HEK293 (cell line): ENCODE data around the gene ITPR2.
A peak's percentile ranks its signal among the peaks of the same experiment; 100 is the strongest.

Experiments used
- CTCF ChIA-PET: fragments of 350-600 bp; formaldehyde crosslinking; extraction: SDS; loops from one replicate; lab custom pipeline; 2021; ENCODE audit warnings: antibody characterized with exemption; lab: Yijun Ruan, JAX
- POLR2A ChIA-PET: fragments of 300-600 bp; formaldehyde crosslinking; extraction: SDS; loops from one replicate; lab custom pipeline; 2020; ENCODE audit warnings: antibody characterized with exemption, inconsistent platforms; lab: Yijun Ruan, JAX
- H3K27ac ChIP-seq: fragments of 200-500 bp; sonication (Bioruptor generic); 2 replicates; pipeline ENCODE4 v1.5.1; 2014; ENCODE audit warnings: low read depth, low read length, control low read depth, inconsistent platforms; ENCODE audit errors: extremely low read depth
- H3K36me3 ChIP-seq, 2 experiments: fragments of 200-500 bp in 1 of 2; sonication (Bioruptor generic) in 1 of 2; 1 replicate in 1 of 2; 2 replicates in 1 of 2; pipeline ENCODE4 v1.5.1; 2014 to 2017; ENCODE audit warnings: inconsistent platforms in 2 of 2, low read length in 2 of 2; ENCODE audit not compliant: control insufficient read depth in 2 of 2, insufficient read depth in 1 of 2
- H3K4me1 ChIP-seq: fragments of 200-500 bp; sonication (Bioruptor generic); 2 replicates; pipeline ENCODE4 v1.5.1; 2014; ENCODE audit warnings: mild to moderate bottlenecking, low read length, inconsistent platforms; ENCODE audit not compliant: control insufficient read depth, insufficient read depth
- H3K4me3 ChIP-seq: 2 replicates; pipeline ENCODE4 v1.5.1; 2011; ENCODE audit warnings: low read depth, mild to moderate bottlenecking, control low read depth, low read length, moderate library complexity
- H3K9me3 ChIP-seq: fragments of 200-500 bp; sonication (Bioruptor generic); 2 replicates; pipeline ENCODE4 v1.5.1; 2014; ENCODE audit warnings: low read depth, low read length, inconsistent platforms; ENCODE audit not compliant: control insufficient read depth, insufficient read depth
- EGR2 ChIP-seq: fragments of 450-650 bp; formaldehyde crosslinking; IDR thresholded peaks from 2 replicates; pipeline ENCODE4 v1.5.1; 2016; ENCODE audit warnings: low read depth, missing biosample characterization, missing genetic modification characterization
- GLI4 ChIP-seq: fragments of 450-650 bp; formaldehyde crosslinking; IDR thresholded peaks from 2 replicates; pipeline ENCODE4 v1.5.1; 2016; ENCODE audit warnings: missing biosample characterization, missing genetic modification characterization
- KLF16 ChIP-seq: fragments of 450-650 bp; formaldehyde crosslinking; IDR thresholded peaks from 2 replicates; pipeline ENCODE4 v1.5.1; 2017; ENCODE audit warnings: missing biosample characterization, missing genetic modification characterization
- SALL2 ChIP-seq: fragments of 450-650 bp; formaldehyde crosslinking; IDR thresholded peaks from 2 replicates; pipeline ENCODE4 v1.5.0; 2017; ENCODE audit warnings: missing biosample characterization, mild to moderate bottlenecking, missing genetic modification characterization, borderline replicate concordance
- SCRT1 ChIP-seq: fragments of 450-650 bp; formaldehyde crosslinking; IDR thresholded peaks from 2 replicates; pipeline ENCODE4 v1.5.1; 2016; ENCODE audit warnings: missing biosample characterization, missing genetic modification characterization, borderline replicate concordance
- SCRT2 ChIP-seq: fragments of 450-650 bp; formaldehyde crosslinking; IDR thresholded peaks from 2 replicates; pipeline ENCODE4 v1.5.1; 2016; ENCODE audit warnings: missing biosample characterization, missing genetic modification characterization
- ZBTB21 ChIP-seq: fragments of 450-650 bp; formaldehyde crosslinking; IDR thresholded peaks from 2 replicates; pipeline ENCODE4 v1.5.1; 2017; ENCODE audit warnings: missing biosample characterization, missing genetic modification characterization
- ZNF132 ChIP-seq: fragments of 450-650 bp; formaldehyde crosslinking; IDR thresholded peaks from 2 replicates; pipeline ENCODE4 v1.5.1; 2017; ENCODE audit warnings: missing biosample characterization, missing genetic modification characterization, borderline replicate concordance
- ZNF169 ChIP-seq: fragments of 450-650 bp; formaldehyde crosslinking; IDR thresholded peaks from 2 replicates; pipeline ENCODE4 v1.5.1; 2016; ENCODE audit warnings: missing biosample characterization, missing genetic modification characterization
- ZNF2 ChIP-seq: fragments of 450-650 bp; formaldehyde crosslinking; IDR thresholded peaks from 2 replicates; pipeline ENCODE4 v1.5.1; 2016; ENCODE audit warnings: missing biosample characterization, missing genetic modification characterization
- ZNF223 ChIP-seq: fragments of 450-650 bp; formaldehyde crosslinking; IDR thresholded peaks from 2 replicates; pipeline ENCODE4 v1.5.1; 2016; ENCODE audit warnings: missing biosample characterization, missing genetic modification characterization
- ZNF335 ChIP-seq: fragments of 450-650 bp; formaldehyde crosslinking; conservative IDR thresholded peaks from 2 replicates; pipeline ENCODE4 v1.5.1; 2016; ENCODE audit warnings: missing biosample characterization, missing genetic modification characterization
- ZNF664 ChIP-seq: fragments of 450-650 bp; formaldehyde crosslinking; IDR thresholded peaks from 2 replicates; pipeline ENCODE4 v1.5.1; 2016; ENCODE audit warnings: missing biosample characterization, missing genetic modification characterization
- ZNF747 ChIP-seq: fragments of 450-650 bp; formaldehyde crosslinking; IDR thresholded peaks from 2 replicates; pipeline ENCODE4 v1.5.1; 2016; ENCODE audit warnings: missing biosample characterization, missing genetic modification characterization
- ZNF830 ChIP-seq: fragments of 450-650 bp; IDR thresholded peaks from 2 replicates; pipeline ENCODE4 v1.5.0; 2018; ENCODE audit warnings: missing biosample characterization, missing genetic modification characterization, low read depth, mild to moderate bottlenecking, moderate library complexity
- TF ChIP-seq, protein P1 (sequence below): fragments of 450-650 bp; formaldehyde crosslinking; conservative IDR thresholded peaks from 2 replicates; pipeline ENCODE4 v1.5.1; 2016; ENCODE audit warnings: low read depth, missing biosample characterization, missing genetic modification characterization
- TF ChIP-seq, protein P2 (sequence below): fragments of 450-650 bp; formaldehyde crosslinking; IDR thresholded peaks from 2 replicates; pipeline ENCODE4 v1.5.1; 2016; ENCODE audit warnings: missing biosample characterization, missing genetic modification characterization
- TF ChIP-seq, protein P3 (sequence below): fragments of 450-650 bp; formaldehyde crosslinking; IDR thresholded peaks from 2 replicates; pipeline ENCODE4 v1.5.1; 2016; ENCODE audit warnings: missing biosample characterization, missing genetic modification characterization

The ITPR2 gene

DNA sequence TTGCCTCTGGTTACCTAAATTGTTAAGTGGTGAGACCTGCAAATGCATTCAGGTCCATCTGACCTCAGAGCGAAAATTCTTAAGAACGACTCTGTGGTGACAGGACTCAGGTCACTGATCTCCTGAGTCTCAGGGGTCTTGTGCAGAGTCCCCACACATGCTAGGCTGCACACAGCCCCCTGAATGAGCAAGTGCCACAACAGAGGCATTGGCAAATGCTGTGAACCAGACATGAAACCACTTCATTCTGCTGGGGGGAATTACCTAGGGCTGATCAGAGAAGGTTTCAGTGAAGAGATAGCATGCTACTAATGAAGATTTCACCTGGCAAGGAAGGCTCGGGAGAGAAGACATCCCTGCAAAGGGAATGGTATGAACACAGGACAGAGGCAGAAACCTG is 281.6 kb downstream of the ITPR2 start (continued):
- TF ChIP-seq, protein P1, sequence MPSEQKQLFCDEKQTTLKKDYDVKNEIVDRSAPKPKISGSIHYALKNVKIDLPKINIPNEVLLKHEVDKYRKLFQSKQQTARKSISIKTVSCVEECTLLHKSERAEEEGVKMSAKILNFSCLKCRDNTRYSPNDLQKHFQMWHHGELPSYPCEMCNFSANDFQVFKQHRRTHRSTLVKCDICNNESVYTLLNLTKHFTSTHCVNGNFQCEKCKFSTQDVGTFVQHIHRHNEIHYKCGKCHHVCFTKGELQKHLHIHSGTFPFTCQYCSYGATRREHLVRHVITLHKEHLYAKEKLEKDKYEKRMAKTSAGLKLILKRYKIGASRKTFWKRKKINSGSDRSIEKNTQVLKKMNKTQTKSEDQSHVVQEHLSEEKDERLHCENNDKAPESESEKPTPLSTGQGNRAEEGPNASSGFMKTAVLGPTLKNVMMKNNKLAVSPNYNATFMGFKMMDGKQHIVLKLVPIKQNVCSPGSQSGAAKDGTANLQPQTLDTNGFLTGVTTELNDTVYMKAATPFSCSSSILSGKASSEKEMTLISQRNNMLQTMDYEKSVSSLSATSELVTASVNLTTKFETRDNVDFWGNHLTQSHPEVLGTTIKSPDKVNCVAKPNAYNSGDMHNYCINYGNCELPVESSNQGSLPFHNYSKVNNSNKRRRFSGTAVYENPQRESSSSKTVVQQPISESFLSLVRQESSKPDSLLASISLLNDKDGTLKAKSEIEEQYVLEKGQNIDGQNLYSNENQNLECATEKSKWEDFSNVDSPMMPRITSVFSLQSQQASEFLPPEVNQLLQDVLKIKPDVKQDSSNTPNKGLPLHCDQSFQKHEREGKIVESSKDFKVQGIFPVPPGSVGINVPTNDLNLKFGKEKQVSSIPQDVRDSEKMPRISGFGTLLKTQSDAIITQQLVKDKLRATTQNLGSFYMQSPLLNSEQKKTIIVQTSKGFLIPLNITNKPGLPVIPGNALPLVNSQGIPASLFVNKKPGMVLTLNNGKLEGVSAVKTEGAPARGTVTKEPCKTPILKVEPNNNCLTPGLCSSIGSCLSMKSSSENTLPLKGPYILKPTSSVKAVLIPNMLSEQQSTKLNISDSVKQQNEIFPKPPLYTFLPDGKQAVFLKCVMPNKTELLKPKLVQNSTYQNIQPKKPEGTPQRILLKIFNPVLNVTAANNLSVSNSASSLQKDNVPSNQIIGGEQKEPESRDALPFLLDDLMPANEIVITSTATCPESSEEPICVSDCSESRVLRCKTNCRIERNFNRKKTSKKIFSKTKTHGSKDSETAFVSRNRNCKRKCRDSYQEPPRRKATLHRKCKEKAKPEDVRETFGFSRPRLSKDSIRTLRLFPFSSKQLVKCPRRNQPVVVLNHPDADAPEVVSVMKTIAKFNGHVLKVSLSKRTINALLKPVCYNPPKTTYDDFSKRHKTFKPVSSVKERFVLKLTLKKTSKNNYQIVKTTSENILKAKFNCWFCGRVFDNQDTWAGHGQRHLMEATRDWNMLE (tag by site-specific recombination), result no peak
- TF ChIP-seq ZNF132, result no peak

DNA sequence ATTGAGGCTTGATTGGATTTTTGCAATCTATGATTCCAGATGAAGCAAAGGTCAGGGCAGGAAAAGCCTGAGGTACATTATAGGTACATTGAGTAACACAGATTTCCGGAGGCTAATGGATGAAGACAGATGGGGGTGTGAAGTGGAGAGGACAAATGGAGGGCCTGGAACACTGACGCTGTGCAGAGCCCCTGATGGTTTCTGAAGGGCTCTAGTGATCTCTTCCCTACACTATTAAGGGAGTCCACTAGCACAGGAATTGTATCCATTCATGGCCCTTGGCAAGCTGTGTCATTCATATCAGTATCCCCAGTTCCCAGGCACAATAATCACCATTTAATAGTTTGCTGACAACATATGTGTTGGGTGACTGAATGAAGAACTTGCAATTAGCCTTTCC is 284.8 kb downstream of the ITPR2 start:
- Histone ChIP-seq H3K27ac (no peak overlapping the region), H3K36me3 (no peaks in the 10 kb centered on the region), H3K4me1 (no peaks in the 10 kb centered on the region), H3K9me3 (no peaks in the 10 kb centered on the region), H3K4me3 (no peak overlapping the region)
- CTCF ChIA-PET, result no interaction called here
- POLR2A ChIA-PET, result no interaction called here
- no peak for TF ChIP-seq ZNF169 (tag by site-specific recombination)
- no peak for TF ChIP-seq EGR2
- no peak for TF ChIP-seq ZNF747 (tag by site-specific recombination)
- TF ChIP-seq ZNF223, result no peak
- TF ChIP-seq SALL2 (tag by site-specific recombination), result no peak
- no peak for TF ChIP-seq ZNF2 (tag by site-specific recombination)
- TF ChIP-seq ZNF830, result no peak
- no peak for TF ChIP-seq ZNF335 (tag by site-specific recombination)
- TF ChIP-seq ZNF664, result no peak
- TF ChIP-seq, protein P2, sequence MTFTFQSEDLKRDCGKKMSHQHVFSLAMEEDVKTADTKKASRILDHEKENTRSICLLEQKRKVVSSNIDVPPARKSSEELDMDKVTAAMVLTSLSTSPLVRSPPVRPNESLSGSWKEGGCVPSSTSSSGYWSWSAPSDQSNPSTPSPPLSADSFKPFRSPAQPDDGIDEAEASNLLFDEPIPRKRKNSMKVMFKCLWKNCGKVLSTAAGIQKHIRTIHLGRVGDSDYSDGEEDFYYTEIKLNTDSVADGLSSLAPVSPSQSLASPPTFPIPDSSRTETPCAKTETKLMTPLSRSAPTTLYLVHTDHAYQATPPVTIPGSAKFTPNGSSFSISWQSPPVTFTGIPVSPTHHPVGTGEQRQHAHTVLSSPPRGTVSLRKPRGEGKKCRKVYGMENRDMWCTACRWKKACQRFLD (tag by site-specific recombination), result no peak
- TF ChIP-seq GLI4 (tag by site-specific recombination), result no peak

DNA sequence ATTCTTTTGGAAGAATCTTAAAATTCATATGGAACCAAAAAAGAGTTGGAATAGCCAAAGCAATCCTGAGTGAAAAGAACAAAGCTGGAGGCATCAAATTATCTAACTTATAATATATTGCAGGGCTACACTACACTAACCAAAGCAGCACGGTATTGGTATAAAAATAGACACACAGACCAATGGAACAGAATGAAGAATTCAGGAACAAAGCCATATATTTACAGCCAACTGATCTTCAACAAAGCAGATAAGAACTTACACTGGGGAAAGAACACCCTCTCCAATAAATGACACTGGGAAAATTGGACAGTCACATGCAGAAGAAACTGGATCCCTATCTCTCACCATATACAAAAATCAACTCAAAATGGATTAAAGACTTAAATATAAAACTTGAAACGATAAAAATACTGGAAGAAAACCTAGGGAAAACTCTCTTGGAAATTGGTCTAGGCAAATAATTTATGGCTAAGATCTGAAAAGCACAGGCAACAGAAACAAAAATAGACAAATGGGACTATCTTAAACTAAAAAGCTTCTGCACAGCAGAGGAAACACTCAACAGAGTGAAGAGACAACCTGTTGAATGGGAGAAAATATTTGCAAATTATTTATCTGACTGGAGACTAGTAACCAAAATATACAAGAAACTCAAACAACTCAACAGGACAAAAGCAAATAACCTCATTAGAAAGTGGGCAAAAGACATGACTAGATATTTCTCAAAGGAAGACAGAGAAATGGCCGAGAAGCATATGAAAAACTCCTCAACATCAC is 286.3 kb downstream of the ITPR2 start:
- POLR2A ChIA-PET, result no interaction called here

More for the DNA sequence above, 286.3 kb downstream of the ITPR2 start:
- no peaks in the 10 kb centered on the region for H3K36me3 ChIP-seq
- H3K4me3 ChIP-seq, result no peak overlapping the region
- CTCF ChIA-PET, result no interaction called here
- H3K27ac ChIP-seq, result no peak overlapping the region
- H3K9me3 ChIP-seq, result no peaks in the 10 kb centered on the region
- no peaks in the 10 kb centered on the region for H3K4me1 ChIP-seq
- TF ChIP-seq KLF16 (tag by site-specific recombination) (no peak), ZBTB21 (tag by site-specific recombination) (no peak), SCRT1 (tag by site-specific recombination) (0 out of 2 replicates have a peak, but pooled peaks have one; percentile 70), SCRT2 (peak; percentile 85)
- TF ChIP-seq, protein P3, sequence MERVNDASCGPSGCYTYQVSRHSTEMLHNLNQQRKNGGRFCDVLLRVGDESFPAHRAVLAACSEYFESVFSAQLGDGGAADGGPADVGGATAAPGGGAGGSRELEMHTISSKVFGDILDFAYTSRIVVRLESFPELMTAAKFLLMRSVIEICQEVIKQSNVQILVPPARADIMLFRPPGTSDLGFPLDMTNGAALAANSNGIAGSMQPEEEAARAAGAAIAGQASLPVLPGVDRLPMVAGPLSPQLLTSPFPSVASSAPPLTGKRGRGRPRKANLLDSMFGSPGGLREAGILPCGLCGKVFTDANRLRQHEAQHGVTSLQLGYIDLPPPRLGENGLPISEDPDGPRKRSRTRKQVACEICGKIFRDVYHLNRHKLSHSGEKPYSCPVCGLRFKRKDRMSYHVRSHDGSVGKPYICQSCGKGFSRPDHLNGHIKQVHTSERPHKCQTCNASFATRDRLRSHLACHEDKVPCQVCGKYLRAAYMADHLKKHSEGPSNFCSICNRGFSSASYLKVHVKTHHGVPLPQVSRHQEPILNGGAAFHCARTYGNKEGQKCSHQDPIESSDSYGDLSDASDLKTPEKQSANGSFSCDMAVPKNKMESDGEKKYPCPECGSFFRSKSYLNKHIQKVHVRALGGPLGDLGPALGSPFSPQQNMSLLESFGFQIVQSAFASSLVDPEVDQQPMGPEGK (tag by site-specific recombination), result no peak
